ENCODE data around the gene NAV2.

- TF ChIP-seq TCF7L2 (IDR thresholded peaks at IDR 0.05; ENCODE audit: low read depth, low read length) (no peak), CTCF (IDR thresholded peaks at IDR 0.05) (no peak), REST (IDR thresholded peaks at IDR 0.05; ENCODE audit: insufficient read depth in 1 of 2, low read depth in 2 of 2, low read length in 1 of 2) (no peak), POLR2AphosphoS5 (IDR thresholded peaks at IDR 0.05; ENCODE audit: low read depth, low read length) (no peak), SIN3A (IDR thresholded peaks at IDR 0.05; ENCODE audit: borderline replicate concordance, insufficient read depth, low read depth, low read length) (no peak)
Measured at GRCh38 chr11:20109731-20110445, 397.3 kb downstream of the NAV2 start.
